ENCODE results near the gene CELSR3.

Gene CELSR3

GRCh38 chr3:48694610-48695392 lies 32.1 kb upstream of the CELSR3 start:
- no peak for DNase-seq (ENCODE audit: low read depth)
- H3K4me3 ChIP-seq (ENCODE audit: low read depth, low read length), result no peak overlapping the region
- TF ChIP-seq CTCF (IDR thresholded peaks at IDR 0.05; ENCODE audit: low read depth, low read length, missing control alignments), result no peak

DNA sequence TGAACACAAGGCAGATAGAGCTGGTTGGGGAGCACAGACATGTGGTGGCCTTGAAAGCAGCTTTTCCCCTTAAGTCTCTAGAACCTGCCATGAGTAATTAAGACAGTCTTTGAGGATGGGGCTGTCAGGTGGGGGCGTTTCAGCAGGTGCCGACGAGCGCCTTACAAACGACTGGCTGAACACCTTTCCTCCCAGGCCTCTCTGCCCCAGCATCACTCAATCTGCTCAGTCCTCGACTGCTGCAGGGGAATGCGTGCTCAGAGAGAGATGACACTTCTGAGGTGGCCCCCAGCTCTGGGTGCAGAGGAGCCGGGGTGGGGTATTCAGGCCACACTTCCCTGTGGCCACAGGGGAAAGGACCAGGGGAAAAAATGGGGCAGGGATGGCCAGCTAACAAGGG lies 31.1 kb upstream of the CELSR3 start:
- H3K4me3 ChIP-seq (ENCODE audit: low read depth, low read length), result no peak overlapping the region
- TF ChIP-seq CTCF (IDR thresholded peaks at IDR 0.05; ENCODE audit: low read depth, low read length, missing control alignments), result no peak
- no peak for DNase-seq (ENCODE audit: low read depth)

DNA sequence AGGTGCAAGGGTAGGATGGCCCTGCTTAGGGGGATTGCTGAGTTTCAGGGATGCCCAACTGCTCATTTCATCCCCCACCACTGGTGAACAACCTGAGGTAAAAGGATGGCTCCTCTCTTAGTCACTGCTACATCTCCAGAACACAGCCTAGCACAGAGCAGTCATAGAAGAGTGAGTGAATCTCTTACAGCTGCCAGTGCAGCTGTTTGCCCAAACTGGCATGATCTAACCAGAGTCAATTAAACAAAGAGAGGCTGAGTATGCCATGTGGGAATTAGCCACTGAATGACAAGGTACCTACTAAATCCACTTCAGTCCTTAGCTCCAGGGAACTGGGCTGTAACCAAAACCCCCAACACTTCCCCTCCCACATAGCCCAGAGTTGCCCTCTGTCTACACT lies 29.9 kb upstream of the CELSR3 start:
- H3K4me3 ChIP-seq (ENCODE audit: low read depth, low read length), result no peak overlapping the region
- no peak for DNase-seq (ENCODE audit: low read depth)
- TF ChIP-seq CTCF (IDR thresholded peaks at IDR 0.05; ENCODE audit: low read depth, low read length, missing control alignments), result no peak

DNA sequence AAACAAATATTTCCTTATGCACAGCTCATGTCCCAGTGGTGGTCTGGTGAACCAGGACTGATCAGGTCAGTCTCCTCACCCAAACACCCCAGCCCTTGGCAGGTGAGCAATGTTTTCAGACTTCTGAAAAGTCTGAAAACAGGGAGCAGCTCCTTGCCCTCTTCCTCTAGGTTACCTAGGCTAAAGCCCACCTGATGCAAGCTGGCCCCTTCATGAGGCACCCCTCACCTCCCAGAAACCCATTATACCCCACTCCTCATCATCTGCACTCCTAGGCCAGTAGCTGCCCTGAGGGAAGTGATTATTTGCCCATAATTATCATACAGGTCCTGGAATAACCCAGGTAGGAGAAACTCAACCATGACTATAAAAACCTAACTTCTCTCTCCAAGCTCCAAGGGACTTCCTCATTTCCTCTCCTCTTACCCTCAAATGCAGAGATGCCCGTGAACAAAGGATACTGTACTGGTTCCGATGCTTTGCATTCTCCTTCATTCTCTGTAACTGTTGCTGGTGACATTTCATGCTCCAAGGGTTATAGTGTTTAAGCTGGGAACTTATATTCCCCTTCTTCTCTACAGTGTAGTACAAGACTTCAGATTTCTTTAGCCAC lies 28.3 kb upstream of the CELSR3 start:
- DNase-seq (ENCODE audit: low read depth), result no peak
- no peak overlapping the region for H3K4me3 ChIP-seq (ENCODE audit: low read depth, low read length)
- no peak for TF ChIP-seq CTCF (IDR thresholded peaks at IDR 0.05; ENCODE audit: low read depth, low read length, missing control alignments)

DNA sequence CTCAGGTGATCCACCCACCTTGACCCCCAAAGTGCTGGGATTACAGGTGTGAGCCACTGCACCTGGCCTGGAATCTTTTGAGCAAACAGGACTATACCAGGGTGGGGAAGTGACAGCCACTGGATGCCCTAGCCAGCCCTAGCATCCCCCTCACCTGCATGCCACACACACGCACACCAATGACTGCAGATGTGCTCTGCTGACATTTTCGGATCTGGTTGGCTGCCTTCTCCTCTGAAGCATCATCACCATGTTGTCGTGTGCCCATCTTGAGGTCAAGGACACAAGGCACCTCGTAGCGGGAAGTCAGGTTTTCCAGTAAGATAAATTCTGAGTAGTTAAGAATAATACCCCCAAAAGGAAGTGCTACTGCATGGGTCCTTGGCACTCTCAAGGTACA lies 26.7 kb upstream of the CELSR3 start:
- no peak for DNase-seq (ENCODE audit: low read depth)
- no peak for TF ChIP-seq CTCF (IDR thresholded peaks at IDR 0.05; ENCODE audit: low read depth, low read length, missing control alignments)
- H3K4me3 ChIP-seq (ENCODE audit: low read depth, low read length), result no peak overlapping the region

GRCh38 chr3:48688737-48689075 lies 26.0 kb upstream of the CELSR3 start:
- no peak overlapping the region for H3K4me3 ChIP-seq (ENCODE audit: low read depth, low read length)
- no peak for TF ChIP-seq CTCF (IDR thresholded peaks at IDR 0.05; ENCODE audit: low read depth, low read length, missing control alignments)
- DNase-seq (ENCODE audit: low read depth), result no peak

Data from GM12864 (cell line).